GM12873 (cell line): Measurements from ENCODE around the gene ERCC6.

Experiments
- TF ChIP-seq, protein P1 (sequence below): IDR thresholded peaks from 2 replicates; pipeline ENCODE4 v1.5.1; 2012; ENCODE audit warnings: low read depth, mild to moderate bottlenecking, moderate library complexity, low read length, control low read depth; ENCODE audit not compliant: insufficient read depth; ENCODE audit errors: missing control alignments

ERCC6 gene

DNA sequence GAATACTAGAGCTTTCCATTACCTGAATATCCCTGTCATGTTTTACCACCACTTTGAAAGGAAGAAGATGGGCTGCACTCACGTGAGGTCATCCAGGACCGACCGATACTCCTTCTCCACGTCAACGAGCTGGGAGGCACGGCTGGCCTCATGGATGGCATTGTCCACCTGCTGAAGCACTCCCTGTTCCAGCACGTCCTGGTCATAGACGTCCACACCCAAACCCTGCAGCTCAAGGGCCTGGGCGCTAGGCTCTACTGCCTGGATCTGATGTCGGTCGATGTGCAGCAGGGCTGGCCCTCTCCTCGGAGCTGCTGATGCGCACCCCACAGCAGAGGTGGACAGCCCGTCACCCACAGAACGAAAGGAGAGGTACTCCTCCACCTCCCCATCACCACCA, 6.5 kb downstream of the ERCC6 start:
- TF ChIP-seq, protein P1, sequence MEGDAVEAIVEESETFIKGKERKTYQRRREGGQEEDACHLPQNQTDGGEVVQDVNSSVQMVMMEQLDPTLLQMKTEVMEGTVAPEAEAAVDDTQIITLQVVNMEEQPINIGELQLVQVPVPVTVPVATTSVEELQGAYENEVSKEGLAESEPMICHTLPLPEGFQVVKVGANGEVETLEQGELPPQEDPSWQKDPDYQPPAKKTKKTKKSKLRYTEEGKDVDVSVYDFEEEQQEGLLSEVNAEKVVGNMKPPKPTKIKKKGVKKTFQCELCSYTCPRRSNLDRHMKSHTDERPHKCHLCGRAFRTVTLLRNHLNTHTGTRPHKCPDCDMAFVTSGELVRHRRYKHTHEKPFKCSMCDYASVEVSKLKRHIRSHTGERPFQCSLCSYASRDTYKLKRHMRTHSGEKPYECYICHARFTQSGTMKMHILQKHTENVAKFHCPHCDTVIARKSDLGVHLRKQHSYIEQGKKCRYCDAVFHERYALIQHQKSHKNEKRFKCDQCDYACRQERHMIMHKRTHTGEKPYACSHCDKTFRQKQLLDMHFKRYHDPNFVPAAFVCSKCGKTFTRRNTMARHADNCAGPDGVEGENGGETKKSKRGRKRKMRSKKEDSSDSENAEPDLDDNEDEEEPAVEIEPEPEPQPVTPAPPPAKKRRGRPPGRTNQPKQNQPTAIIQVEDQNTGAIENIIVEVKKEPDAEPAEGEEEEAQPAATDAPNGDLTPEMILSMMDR, result no peak

DNA sequence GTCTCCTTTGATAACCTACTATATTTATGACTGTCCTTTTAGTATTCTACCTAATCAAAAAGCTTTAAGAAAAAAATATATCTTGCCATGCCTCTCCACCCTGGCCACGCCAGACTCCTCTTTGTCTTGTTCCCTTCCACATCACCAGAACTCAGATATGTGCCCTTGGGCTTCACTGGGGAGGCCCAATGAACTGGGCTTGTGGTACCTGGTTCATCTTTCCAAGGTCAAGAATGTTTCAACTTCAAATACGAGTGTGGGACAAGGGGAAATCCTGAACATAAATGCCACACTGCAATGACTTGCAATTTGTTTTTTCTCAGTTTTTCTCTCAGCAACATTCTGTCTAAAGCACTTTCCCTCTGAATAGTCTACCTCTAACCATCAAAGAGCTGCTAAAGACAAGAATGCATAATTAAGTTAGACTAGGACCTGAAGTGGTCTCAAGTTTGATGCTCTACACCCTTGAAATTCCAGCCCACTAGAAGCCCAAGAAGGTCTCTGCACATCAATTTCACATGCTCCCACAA, 9.9 kb downstream of the ERCC6 start:
- TF ChIP-seq, protein P1, result no peak

DNA sequence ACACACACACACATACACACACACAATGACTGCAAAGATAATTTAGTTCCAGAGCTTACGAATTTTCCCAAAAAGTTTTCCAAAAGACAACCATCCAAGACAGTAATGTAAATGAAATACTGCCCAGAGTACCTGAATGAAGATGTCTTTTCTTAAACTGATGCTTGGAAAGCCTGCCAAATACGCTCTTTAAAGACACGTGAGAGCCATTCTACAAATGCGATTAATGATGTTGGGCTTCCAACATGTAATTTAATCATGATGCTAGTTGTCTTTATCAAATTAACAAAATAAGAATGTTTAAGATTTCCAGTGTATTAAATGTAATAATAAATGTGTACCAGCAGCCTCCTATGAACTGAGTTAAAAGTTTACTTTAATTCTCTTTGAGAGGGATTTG, 11.1 kb downstream of the ERCC6 start:
- TF ChIP-seq, protein P1, result no peak

DNA sequence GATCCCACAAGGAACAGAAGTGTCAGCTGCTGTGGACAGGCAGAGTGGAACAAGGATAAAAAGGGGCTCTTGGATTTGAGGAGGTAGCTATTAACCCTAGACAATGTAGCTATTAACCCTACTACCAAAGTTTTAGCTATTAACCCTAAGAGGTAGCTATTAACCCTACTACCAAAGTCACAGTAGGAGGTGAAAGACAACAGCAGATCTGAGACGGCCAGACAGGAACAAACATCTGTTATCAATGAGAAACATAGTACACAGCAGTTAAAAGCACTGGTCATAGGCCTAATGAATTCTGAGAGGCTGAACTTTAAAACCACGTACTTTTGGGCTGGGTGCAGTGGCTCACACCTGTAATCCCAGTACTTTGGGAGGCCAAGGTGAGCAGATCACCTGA, 11.9 kb downstream of the ERCC6 start:
- TF ChIP-seq, protein P1, result no peak

DNA sequence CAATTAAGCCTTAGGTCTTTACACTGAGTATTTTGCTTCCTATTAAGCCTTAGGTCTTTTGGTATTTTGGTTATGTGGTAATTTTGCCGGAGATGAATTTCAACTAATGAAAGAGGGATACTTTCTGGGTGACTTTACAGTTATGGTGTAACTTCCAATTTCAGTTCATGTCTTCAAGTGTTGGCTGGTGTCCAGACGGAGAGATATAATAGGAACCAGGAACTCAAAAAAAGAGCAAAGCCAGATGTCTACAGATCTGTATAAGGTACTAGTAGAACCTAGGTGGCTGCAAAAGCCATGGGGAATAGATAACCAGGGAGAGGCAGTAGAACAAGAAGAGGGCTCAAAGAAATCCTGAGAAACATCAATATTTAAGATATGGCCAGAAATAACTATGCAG, 12.3 kb downstream of the ERCC6 start:
- TF ChIP-seq, protein P1, result no peak

DNA sequence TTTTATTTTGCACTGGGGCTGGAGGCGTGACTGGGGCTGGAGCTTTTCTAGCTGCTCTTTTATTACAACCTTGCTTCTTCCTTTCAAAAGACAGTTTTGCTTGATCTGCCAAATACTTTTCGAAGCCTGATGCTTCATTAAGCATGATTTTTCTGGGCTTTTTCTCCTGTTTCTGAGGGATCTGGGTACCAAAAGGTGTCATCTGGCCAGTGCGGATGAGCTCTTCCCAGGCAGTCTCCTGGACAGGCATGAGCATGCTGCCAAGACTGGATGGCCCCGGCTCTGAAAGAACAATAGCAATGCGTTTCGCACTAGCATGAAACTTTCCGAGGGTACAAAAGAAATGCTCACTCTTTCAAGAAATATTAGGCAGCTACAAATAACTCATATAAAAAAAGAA, 14.4 kb downstream of the ERCC6 start:
- TF ChIP-seq, protein P1, result no peak

DNA sequence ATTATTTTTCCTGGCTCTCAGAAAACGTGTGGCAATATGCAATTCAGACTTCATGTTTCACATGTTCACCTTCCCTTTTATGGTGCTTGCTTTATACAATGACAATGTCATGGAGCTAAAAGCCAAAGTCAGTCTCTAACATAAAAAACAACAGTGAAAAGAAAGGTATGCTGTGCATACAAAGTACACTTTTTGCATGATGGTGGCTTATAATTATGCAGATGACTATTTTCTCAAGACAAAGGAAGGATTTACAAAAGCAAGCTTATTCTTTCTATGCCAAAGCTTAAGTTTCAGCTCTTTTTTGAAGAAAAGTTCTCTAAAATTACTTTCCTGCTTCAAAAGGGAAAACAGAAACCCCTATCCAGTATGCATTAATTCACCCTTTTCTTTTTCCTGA, 15.6 kb downstream of the ERCC6 start:
- TF ChIP-seq, protein P1, result no peak
